ENCODE measurements around the gene CERS2. TPM values are rescaled to one million over a fixed set of nuclear protein-coding genes. Genes with fewer than 3 reads are reported as not detected.

The CERS2 gene
- total RNA-seq, 1 donor from 2014 or later = 189 TPM

DNA sequence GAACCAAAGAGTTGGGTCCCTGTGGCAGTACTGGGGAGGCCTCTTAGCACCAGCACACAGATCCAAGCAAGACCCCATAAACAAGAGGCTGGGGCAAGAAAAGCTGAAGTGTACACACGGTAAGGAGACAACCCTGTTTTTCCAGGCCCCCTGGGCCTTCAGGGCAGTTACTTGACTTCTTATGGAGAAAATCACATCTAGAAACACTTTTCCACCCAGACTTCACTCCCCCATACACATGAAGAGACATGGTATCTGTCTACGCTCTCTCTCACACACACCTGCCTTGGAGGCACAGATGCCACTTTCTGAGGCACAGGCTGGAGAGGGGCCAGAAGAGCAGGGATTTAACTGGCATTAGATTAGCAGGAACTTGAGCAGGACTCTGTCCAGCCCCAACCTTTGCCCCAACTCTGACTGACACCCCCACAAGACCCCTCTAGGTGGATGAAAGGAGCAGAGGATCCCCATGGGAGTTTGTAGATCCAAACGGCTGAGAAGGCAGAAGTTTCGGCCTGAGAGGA lies 2.2 kb downstream of the CERS2 start:
- H3K9me3 ChIP-seq (ENCODE audit: insufficient read depth, low read depth, low read length) = no peaks in the 10 kb centered on the region
- TF ChIP-seq, protein P1, sequence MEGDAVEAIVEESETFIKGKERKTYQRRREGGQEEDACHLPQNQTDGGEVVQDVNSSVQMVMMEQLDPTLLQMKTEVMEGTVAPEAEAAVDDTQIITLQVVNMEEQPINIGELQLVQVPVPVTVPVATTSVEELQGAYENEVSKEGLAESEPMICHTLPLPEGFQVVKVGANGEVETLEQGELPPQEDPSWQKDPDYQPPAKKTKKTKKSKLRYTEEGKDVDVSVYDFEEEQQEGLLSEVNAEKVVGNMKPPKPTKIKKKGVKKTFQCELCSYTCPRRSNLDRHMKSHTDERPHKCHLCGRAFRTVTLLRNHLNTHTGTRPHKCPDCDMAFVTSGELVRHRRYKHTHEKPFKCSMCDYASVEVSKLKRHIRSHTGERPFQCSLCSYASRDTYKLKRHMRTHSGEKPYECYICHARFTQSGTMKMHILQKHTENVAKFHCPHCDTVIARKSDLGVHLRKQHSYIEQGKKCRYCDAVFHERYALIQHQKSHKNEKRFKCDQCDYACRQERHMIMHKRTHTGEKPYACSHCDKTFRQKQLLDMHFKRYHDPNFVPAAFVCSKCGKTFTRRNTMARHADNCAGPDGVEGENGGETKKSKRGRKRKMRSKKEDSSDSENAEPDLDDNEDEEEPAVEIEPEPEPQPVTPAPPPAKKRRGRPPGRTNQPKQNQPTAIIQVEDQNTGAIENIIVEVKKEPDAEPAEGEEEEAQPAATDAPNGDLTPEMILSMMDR (IDR thresholded peaks at IDR 0.05; ENCODE audit: insufficient read depth, low read depth, low read length) = no peak
- no peak for TF ChIP-seq EZH2 (IDR thresholded peaks at IDR 0.05; ENCODE audit: insufficient read depth, low read length)
- H3K36me3 ChIP-seq (ENCODE audit: insufficient read depth, low read length) = peaks cover 5% of the 10 kb centered on the region
- peak overlapping the region; percentile 97 for H3K4me2 ChIP-seq (ENCODE audit: low read length)
- Mint-ChIP-seq H3K27me3 (ENCODE audit: low read depth, unreplicated experiment) (no peaks in the 10 kb centered on the region), H3K27ac (ENCODE audit: unreplicated experiment) (peak overlapping the region; percentile 77), H3K4me3 (ENCODE audit: unreplicated experiment) (peak overlapping the region; percentile 88), H3K36me3 (ENCODE audit: low read depth, unreplicated experiment) (peaks cover 13% of the 10 kb centered on the region), H3K9me3 (ENCODE audit: unreplicated experiment) (no peaks in the 10 kb centered on the region), H3K4me1 (ENCODE audit: low read depth, unreplicated experiment) (peaks cover 37% of the 10 kb centered on the region)
- H2AFZ ChIP-seq (ENCODE audit: low read depth, low read length) = no peak overlapping the region
- H3K4me3 ChIP-seq (ENCODE audit: insufficient read depth, low read depth, low read length) = peak overlapping the region; percentile 91
- peaks cover 36% of the 10 kb centered on the region for H3K4me1 ChIP-seq (ENCODE audit: insufficient read depth, low read length)
- H3K9ac ChIP-seq (ENCODE audit: low read length) = peak overlapping the region; percentile 88
- no peak overlapping the region for H3K27ac ChIP-seq (ENCODE audit: low read depth, low read length)
- no peaks in the 10 kb centered on the region for H3K27me3 ChIP-seq (ENCODE audit: insufficient read depth, low read length)
- FAIRE-seq = no peak
- H4K20me1 ChIP-seq (ENCODE audit: insufficient read depth, low read length) = peaks cover 63% of the 10 kb centered on the region
- DNase-seq (ENCODE audit: low read depth) = no peak
- H3K79me2 ChIP-seq (ENCODE audit: insufficient read depth, low read length) = peaks cover 65% of the 10 kb centered on the region

DNA sequence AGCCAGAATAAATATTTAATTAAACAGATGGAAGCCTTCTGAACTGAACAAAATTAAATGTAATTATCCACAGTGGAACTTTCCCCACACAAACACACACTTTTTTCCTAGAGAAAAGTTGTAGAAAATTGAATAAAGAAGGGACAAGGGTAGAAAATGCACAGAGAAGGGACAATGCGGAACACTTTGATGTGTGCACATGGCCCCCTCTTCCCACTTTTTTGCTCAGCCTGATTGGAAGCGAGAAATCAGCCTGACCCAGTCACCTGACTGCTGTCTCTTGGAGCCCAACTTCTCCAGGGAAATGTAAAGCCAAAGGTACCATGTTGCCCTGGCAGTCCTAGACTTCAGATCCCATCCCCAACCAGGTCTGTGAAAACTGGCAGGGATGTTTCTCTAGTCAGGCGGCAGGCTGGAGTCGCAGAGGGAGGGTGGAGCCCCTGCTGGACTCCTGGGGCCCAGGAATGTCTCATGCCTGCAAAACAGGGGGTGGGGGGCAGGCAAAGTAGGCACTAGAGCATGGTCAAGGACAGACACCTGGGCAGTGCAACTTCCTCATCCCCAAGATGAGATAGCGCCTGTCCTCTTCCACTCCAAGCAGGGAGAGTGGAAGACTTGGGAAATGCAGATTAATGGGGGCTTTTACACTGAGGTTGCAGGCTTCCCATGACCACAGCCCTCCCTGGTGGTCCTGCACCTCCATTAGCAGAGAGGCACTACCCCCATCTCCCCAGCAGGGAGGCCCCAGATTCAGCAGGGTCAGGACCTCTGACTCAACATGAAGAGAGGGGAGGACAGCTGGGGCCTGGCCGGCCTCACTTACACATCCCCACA lies 2.8 kb downstream of the CERS2 start:
- Histone ChIP-seq H3K4me3 (ENCODE audit: insufficient read depth, low read depth, low read length) (peak overlapping the region; percentile 37), H3K9ac (ENCODE audit: low read length) (peak overlapping the region; percentile 88), H3K79me2 (ENCODE audit: insufficient read depth, low read length) (peaks cover 66% of the 10 kb centered on the region), H3K27ac (ENCODE audit: low read depth, low read length) (no peak overlapping the region), H3K27me3 (ENCODE audit: insufficient read depth, low read length) (no peaks in the 10 kb centered on the region), H3K36me3 (ENCODE audit: insufficient read depth, low read length) (peaks cover 11% of the 10 kb centered on the region), H4K20me1 (ENCODE audit: insufficient read depth, low read length) (peaks cover 70% of the 10 kb centered on the region), H3K9me3 (ENCODE audit: insufficient read depth, low read depth, low read length) (no peaks in the 10 kb centered on the region), H3K4me2 (ENCODE audit: low read length) (peak overlapping the region; percentile 97), H2AFZ (ENCODE audit: low read depth, low read length) (no peak overlapping the region), H3K4me1 (ENCODE audit: insufficient read depth, low read length) (peaks cover 30% of the 10 kb centered on the region)
- TF ChIP-seq EZH2 (IDR thresholded peaks at IDR 0.05; ENCODE audit: insufficient read depth, low read length) = no peak
- TF ChIP-seq, protein P1 (IDR thresholded peaks at IDR 0.05; ENCODE audit: insufficient read depth, low read depth, low read length) = no peak
- H3K4me3 Mint-ChIP-seq (ENCODE audit: unreplicated experiment) = peak overlapping the region; percentile 88
- DNase-seq (ENCODE audit: low read depth) (no peak), FAIRE-seq (no peak)
- H3K9me3 Mint-ChIP-seq (ENCODE audit: unreplicated experiment) = no peaks in the 10 kb centered on the region
- H3K27ac Mint-ChIP-seq (ENCODE audit: unreplicated experiment) = peak overlapping the region; percentile 55
- peaks cover 14% of the 10 kb centered on the region for H3K36me3 Mint-ChIP-seq (ENCODE audit: low read depth, unreplicated experiment)
- H3K27me3 Mint-ChIP-seq (ENCODE audit: low read depth, unreplicated experiment) = no peaks in the 10 kb centered on the region
- peaks cover 32% of the 10 kb centered on the region for H3K4me1 Mint-ChIP-seq (ENCODE audit: low read depth, unreplicated experiment)

Measured in astrocyte (in vitro differentiated cells and primary cell).